IMR-90 (cell line): ENCODE measurements around the gene BRSK1.

Experiments
- BHLHE40 ChIP-seq: fragments of 150-350 bp; IDR thresholded peaks from 2 replicates; pipeline ENCODE4 v1.6.1; 2016; ENCODE audit warnings: mild to moderate bottlenecking, low read depth, low read length
- CEBPB ChIP-seq: IDR thresholded peaks from 2 replicates; pipeline ENCODE4 v1.6.1; 2012; ENCODE audit warnings: low read depth, low read length, improper control_type of control experiment
- FOS ChIP-seq: fragments of 150-350 bp; IDR thresholded peaks from 2 replicates; pipeline ENCODE4 v1.6.1; 2016; ENCODE audit warnings: low read depth, low read length
- POLR2A ChIP-seq: IDR thresholded peaks from 2 replicates; pipeline ENCODE4 v1.6.1; 2012; ENCODE audit warnings: mild to moderate bottlenecking, low read depth, low read length
- RAD21 ChIP-seq: IDR thresholded peaks from 2 replicates; pipeline ENCODE4 v1.6.1; 2012; ENCODE audit warnings: low read length, improper control_type of control experiment
- RFX5 ChIP-seq: IDR thresholded peaks from 2 replicates; pipeline ENCODE4 v1.8.0; 2012; ENCODE audit warnings: low read depth, mild to moderate bottlenecking, low read length, moderate library complexity
- TF ChIP-seq, protein P1 (sequence below): conservative IDR thresholded peaks from 2 replicates; pipeline ENCODE4 v1.5.1; 2012; ENCODE audit warnings: mild to moderate bottlenecking, low read depth, low read length, improper control_type of control experiment

- TF ChIP-seq RAD21 = no peak
- no peak for TF ChIP-seq FOS
- TF ChIP-seq, protein P1, sequence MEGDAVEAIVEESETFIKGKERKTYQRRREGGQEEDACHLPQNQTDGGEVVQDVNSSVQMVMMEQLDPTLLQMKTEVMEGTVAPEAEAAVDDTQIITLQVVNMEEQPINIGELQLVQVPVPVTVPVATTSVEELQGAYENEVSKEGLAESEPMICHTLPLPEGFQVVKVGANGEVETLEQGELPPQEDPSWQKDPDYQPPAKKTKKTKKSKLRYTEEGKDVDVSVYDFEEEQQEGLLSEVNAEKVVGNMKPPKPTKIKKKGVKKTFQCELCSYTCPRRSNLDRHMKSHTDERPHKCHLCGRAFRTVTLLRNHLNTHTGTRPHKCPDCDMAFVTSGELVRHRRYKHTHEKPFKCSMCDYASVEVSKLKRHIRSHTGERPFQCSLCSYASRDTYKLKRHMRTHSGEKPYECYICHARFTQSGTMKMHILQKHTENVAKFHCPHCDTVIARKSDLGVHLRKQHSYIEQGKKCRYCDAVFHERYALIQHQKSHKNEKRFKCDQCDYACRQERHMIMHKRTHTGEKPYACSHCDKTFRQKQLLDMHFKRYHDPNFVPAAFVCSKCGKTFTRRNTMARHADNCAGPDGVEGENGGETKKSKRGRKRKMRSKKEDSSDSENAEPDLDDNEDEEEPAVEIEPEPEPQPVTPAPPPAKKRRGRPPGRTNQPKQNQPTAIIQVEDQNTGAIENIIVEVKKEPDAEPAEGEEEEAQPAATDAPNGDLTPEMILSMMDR = no peak
- TF ChIP-seq POLR2A = no peak
- TF ChIP-seq RFX5 = no peak
- no peak for TF ChIP-seq BHLHE40
- peak; percentile 54 for TF ChIP-seq CEBPB
Observed at GRCh38 chr19:55275851-55276719, 7.7 kb upstream of the BRSK1 start.
